ENCODE measurements around the gene TSPAN2. TPM values are rescaled to one million over a fixed set of nuclear protein-coding genes. Genes with fewer than 3 reads are reported as not detected.

The TSPAN2 gene
- total and polyA plus RNA-seq, 10 donors: 0.59 to 14.7 (median 4.8) TPM

DNA sequence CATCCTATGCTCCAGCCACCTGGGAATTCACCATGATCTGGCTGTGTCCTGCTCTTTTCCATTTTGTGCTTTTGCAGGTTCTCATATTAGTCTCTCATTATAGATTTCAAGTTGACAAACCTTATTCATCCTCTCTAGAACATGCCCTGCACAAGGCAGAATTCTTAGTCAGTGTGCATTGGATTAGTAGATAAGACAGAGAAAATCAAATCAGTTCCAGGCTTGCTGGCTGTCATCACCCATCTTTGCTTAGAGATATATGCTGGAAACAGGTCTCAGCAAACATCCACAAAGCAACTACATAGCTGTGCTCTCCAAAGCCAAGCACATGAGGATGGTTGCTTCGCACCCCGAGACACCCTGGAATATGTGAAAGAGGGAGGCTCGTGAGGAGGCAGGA lies 24.8 kb downstream of the TSPAN2 start:
- 93 to 100% (median 98%) methylated on average over 3 of the region's 3 CpGs for WGBS, 5 donors
- peaks cover 0 to 23% (median 13%) of the 10 kb centered on the region in 6 donors for H3K4me1 ChIP-seq
- intact Hi-C loops (cut with DNase I; ENCODE audit: low total_unique reads): no loop called here

DNA sequence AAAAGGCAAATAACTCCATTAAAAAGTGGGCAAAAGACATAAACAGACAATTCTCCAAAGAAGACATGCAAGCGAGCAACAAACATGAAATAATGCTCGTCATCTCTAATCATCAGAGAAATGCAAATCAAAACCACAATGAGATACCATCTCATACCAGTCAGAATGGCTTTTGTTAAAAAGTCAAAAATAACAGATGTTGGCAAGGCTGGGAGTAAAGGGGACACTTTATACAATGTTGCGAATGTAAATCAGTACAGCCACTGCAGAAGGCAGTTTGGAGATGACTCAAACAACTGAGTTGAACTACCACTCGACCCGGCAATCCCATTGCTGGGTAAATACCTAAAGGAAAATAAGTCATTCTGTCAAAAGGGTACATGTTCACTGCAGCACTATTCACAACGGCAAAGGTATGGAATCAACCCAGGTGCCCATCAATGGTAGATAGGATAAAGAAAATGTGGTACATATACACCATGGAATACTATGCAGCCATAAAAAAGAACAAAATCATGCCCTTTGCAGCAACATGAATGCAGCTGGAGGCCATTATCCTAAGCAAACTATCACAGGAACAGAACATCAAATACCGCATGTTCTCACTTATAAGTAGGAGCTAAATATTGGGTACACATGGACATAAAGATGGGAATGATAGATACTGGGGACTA lies 25.9 kb downstream of the TSPAN2 start:
- Histone ChIP-seq H3K27me3 (replicated peaks in 1 of 7) (no peaks in the 10 kb centered on the region), H3K9me3 (peaks cover 0 to 4% (median 0%) of the 10 kb centered on the region in 8 donors), H3K4me3 (no peak overlapping the region), H3K36me3 (peaks cover 0 to 20% (median 0%) of the 10 kb centered on the region in 6 donors), H3K27ac (peak overlapping the region in 3 of 8 donors; percentile 5 to 53 (median 36)), H3K4me1 (peaks cover 0 to 23% (median 13%) of the 10 kb centered on the region in 6 donors)
- no peak for DNase-seq
- intact Hi-C loops (cut with DNase I; ENCODE audit: low total_unique reads): no loop called here
- 54 to 63% (median 61%) methylated on average over 7 of the region's 7 CpGs for WGBS, 5 donors
- TF ChIP-seq POLR2AphosphoS5 (IDR thresholded peaks at IDR 0.05) (no peak), POLR2A (IDR thresholded peaks at IDR 0.05) (no peak)
- TF ChIP-seq, protein P1, sequence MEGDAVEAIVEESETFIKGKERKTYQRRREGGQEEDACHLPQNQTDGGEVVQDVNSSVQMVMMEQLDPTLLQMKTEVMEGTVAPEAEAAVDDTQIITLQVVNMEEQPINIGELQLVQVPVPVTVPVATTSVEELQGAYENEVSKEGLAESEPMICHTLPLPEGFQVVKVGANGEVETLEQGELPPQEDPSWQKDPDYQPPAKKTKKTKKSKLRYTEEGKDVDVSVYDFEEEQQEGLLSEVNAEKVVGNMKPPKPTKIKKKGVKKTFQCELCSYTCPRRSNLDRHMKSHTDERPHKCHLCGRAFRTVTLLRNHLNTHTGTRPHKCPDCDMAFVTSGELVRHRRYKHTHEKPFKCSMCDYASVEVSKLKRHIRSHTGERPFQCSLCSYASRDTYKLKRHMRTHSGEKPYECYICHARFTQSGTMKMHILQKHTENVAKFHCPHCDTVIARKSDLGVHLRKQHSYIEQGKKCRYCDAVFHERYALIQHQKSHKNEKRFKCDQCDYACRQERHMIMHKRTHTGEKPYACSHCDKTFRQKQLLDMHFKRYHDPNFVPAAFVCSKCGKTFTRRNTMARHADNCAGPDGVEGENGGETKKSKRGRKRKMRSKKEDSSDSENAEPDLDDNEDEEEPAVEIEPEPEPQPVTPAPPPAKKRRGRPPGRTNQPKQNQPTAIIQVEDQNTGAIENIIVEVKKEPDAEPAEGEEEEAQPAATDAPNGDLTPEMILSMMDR (IDR thresholded peaks at IDR 0.05 in 8 of 11, conservative IDR thresholded peaks at IDR 0.05 in 3 of 11): no peak

More for the DNA sequence above, 24.8 kb downstream of the TSPAN2 start:
- DNase-seq: no peak
- TF ChIP-seq POLR2AphosphoS5 (IDR thresholded peaks at IDR 0.05) (no peak), POLR2A (IDR thresholded peaks at IDR 0.05) (no peak)
- TF ChIP-seq, protein P1 (IDR thresholded peaks at IDR 0.05 in 8 of 11, conservative IDR thresholded peaks at IDR 0.05 in 3 of 11): no peak
- no peak overlapping the region for H3K27ac ChIP-seq
- H3K9me3 ChIP-seq: peaks cover 0 to 4% (median 0%) of the 10 kb centered on the region in 8 donors
- no peak overlapping the region for H3K4me3 ChIP-seq
- H3K36me3 ChIP-seq: peaks cover 0 to 19% (median 0%) of the 10 kb centered on the region in 6 donors
- H3K27me3 ChIP-seq (replicated peaks in 1 of 7): no peaks in the 10 kb centered on the region

DNA sequence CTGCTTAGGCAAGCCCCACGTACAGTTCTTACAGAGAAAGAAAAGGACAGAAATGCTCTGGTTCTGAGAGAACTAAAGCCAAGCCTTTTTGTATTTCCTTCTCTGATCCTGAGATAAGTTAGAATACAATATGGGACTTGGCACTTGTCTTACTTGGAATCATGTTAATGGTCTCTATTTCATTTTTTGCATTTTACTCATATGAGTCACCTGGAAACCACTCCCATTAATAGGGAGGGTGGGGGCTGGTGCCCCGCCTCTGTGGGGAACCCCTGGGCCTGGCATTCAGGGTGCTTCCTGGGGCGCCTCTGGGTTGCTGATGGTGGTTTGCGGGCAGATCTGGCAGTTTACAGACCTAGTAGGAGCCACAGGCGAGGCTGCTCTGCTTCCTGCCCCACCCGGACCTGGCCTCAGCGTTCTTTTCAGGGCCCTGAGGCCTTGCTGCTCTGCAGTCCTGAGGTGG lies 26.7 kb downstream of the TSPAN2 start:
- peaks cover 0 to 23% (median 13%) of the 10 kb centered on the region in 6 donors for H3K4me1 ChIP-seq
- 19 to 54% (median 23%) methylated on average over 7 of the region's 7 CpGs for WGBS, 5 donors
- H3K27ac ChIP-seq: peak overlapping the region in 3 of 8 donors; percentile 5 to 53 (median 36)
- peaks cover 0 to 4% (median 0%) of the 10 kb centered on the region in 8 donors for H3K9me3 ChIP-seq
- peaks cover 0 to 20% (median 0%) of the 10 kb centered on the region in 6 donors for H3K36me3 ChIP-seq
- TF ChIP-seq, protein P1 (IDR thresholded peaks at IDR 0.05 in 8 of 11, conservative IDR thresholded peaks at IDR 0.05 in 3 of 11): no peak
- TF ChIP-seq POLR2A (IDR thresholded peaks at IDR 0.05): no peak
- peak in 2 of 3 donors; percentile 46 to 52 for TF ChIP-seq POLR2AphosphoS5 (IDR thresholded peaks at IDR 0.05)
- H3K27me3 ChIP-seq (replicated peaks in 1 of 7): no peaks in the 10 kb centered on the region
- no peak overlapping the region for H3K4me3 ChIP-seq
- intact Hi-C loops (cut with DNase I; ENCODE audit: low total_unique reads): no loop called here
- peak; percentile 91 for DNase-seq

DNA sequence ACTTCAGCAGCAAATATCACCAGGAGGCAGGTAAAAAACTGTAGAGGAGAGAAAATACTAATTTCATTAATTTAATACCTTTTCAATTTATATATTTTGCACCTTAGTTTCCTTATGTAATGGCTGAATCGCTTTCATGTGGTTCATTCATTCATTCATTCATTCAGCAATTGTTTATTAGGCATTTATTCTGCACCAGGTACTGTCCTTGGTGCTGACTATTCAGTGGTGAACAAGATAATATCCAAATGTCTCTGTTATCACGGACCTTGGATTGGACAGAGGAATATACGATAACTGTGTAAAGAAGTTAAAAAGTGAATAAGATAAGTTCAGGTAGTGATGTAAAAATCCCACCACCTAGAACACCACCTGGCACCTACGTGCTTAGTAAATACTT lies 28.8 kb downstream of the TSPAN2 start:
- Histone ChIP-seq H3K4me3 (no peak overlapping the region), H3K4me1 (peaks cover 0 to 23% (median 13%) of the 10 kb centered on the region in 6 donors), H3K27ac (no peak overlapping the region), H3K27me3 (replicated peaks in 1 of 7) (peaks cover 0 to 2% (median 0%) of the 10 kb centered on the region in 7 donors), H3K9me3 (peaks cover 0 to 4% (median 0%) of the 10 kb centered on the region in 8 donors), H3K36me3 (peaks cover 0 to 40% (median 0%) of the 10 kb centered on the region in 6 donors)
- TF ChIP-seq POLR2A (IDR thresholded peaks at IDR 0.05) (no peak), POLR2AphosphoS5 (IDR thresholded peaks at IDR 0.05) (no peak)
- TF ChIP-seq, protein P1 (IDR thresholded peaks at IDR 0.05 in 8 of 11, conservative IDR thresholded peaks at IDR 0.05 in 3 of 11): no peak
- WGBS, 5 donors: 64 to 82% (median 66%) methylated on average over 4 of the region's 4 CpGs
- no peak for DNase-seq
- intact Hi-C loops (cut with DNase I; ENCODE audit: low total_unique reads): no loop called here
